ENCODE results near the gene PARP14.
"Not testable (repeated sequence)": the region's sequence is repeated elsewhere in the genome, so short reads cannot be mapped to it uniquely, and the experiment has no call there.

Gene PARP14

GRCh38 chr3:122679085-122679881, 1.4 kb upstream of the PARP14 start:
- no peak for DNase-seq (ENCODE audit: low read depth)

- no peak for DNase-seq (ENCODE audit: low read depth)
These were observed 661 bp upstream of the PARP14 start for GRCh38 chr3:122679882-122680474.

GRCh38 chr3:122681284-122681973, 790 bp downstream of the PARP14 start:
- DNase-seq (ENCODE audit: low read depth) = no peak

GRCh38 chr3:122681974-122682409, 1.4 kb downstream of the PARP14 start:
- DNase-seq (ENCODE audit: low read depth) = no peak

GRCh38 chr3:122682778-122683411, 2.3 kb downstream of the PARP14 start:
- not testable (repeated sequence) for DNase-seq (ENCODE audit: low read depth)

- no peak for DNase-seq (ENCODE audit: low read depth)
These were observed 6.7 kb downstream of the PARP14 start for GRCh38 chr3:122687298-122687697.

GRCh38 chr3:122688996-122689395, 8.4 kb downstream of the PARP14 start:
- DNase-seq (ENCODE audit: low read depth) = no peak

GRCh38 chr3:122689587-122689986, 8.9 kb downstream of the PARP14 start:
- no peak for DNase-seq (ENCODE audit: low read depth)

- no peak for DNase-seq (ENCODE audit: low read depth)
These were observed 9.5 kb downstream of the PARP14 start for GRCh38 chr3:122690096-122690495.

- DNase-seq (ENCODE audit: low read depth) = no peak
These were observed 10.6 kb downstream of the PARP14 start for GRCh38 chr3:122691195-122691594.

- no peak for DNase-seq (ENCODE audit: low read depth)
These were observed 12.0 kb downstream of the PARP14 start for GRCh38 chr3:122692674-122693073.

- DNase-seq (ENCODE audit: low read depth) = no peak
These were observed 14.3 kb downstream of the PARP14 start for GRCh38 chr3:122694966-122695365.

- no peak for DNase-seq (ENCODE audit: low read depth)
These were observed 15.4 kb downstream of the PARP14 start for GRCh38 chr3:122695927-122696561.

- DNase-seq (ENCODE audit: low read depth) = no peak
These were observed 17.4 kb downstream of the PARP14 start for GRCh38 chr3:122697952-122698620.

GRCh38 chr3:122700193-122700592, 19.6 kb downstream of the PARP14 start:
- DNase-seq (ENCODE audit: low read depth) = no peak

GRCh38 chr3:122705379-122705778, 24.7 kb downstream of the PARP14 start:
- no peak for DNase-seq (ENCODE audit: low read depth)

GRCh38 chr3:122710616-122711251, 30.1 kb downstream of the PARP14 start:
- not testable (repeated sequence) for DNase-seq (ENCODE audit: low read depth)

GRCh38 chr3:122714273-122714672, 33.6 kb downstream of the PARP14 start:
- no peak for DNase-seq (ENCODE audit: low read depth)

GRCh38 chr3:122716667-122717066, 36.0 kb downstream of the PARP14 start:
- DNase-seq (ENCODE audit: low read depth) = no peak

- no peak for DNase-seq (ENCODE audit: low read depth)
These were observed 38.8 kb downstream of the PARP14 start for GRCh38 chr3:122719273-122719921.

Data from HS-27A (cell line).